Calu3 (cell line): Measurements from ENCODE around the gene AKNAD1. TPM values are rescaled to one million over a fixed set of nuclear protein-coding genes. Genes with fewer than 3 reads are reported as not detected.

Source experiments
- BruUV-seq: library from RNA; stranded (reverse); fragments of 400-500 nt; replicated peaks from 2 replicates; lab custom pipeline; 2021; lab: Mats Ljungman, UMichigan
- CTCF ChIA-PET: fragments of 300-600 bp; sonication (Branson Sonifier 250); formaldehyde crosslinking; loops from one replicate; lab custom pipeline; 2022; ENCODE audit warnings: antibody characterized with exemption; lab: Charles Lee
- DNase-seq: peaks from one replicate; pipeline ENCODE4 v3.0.0; 2022
- H3K27ac Mint-ChIP-seq: one replicate; pipeline ENCODE4 v1.8.0; 2022; ENCODE audit warnings: mixed read lengths; ENCODE audit not compliant: unreplicated experiment
- H3K27me3 Mint-ChIP-seq: one replicate; pipeline ENCODE4 v1.8.0; 2022; ENCODE audit warnings: mixed read lengths; ENCODE audit not compliant: unreplicated experiment
- H3K36me3 Mint-ChIP-seq: one replicate; pipeline ENCODE4 v1.8.0; 2022; ENCODE audit warnings: mild to moderate bottlenecking, moderate library complexity, mixed read lengths; ENCODE audit not compliant: insufficient read depth, unreplicated experiment
- H3K4me1 Mint-ChIP-seq: one replicate; pipeline ENCODE4 v1.8.0; 2022; ENCODE audit warnings: mild to moderate bottlenecking, low read depth, mixed read lengths; ENCODE audit not compliant: unreplicated experiment
- H3K4me3 Mint-ChIP-seq: one replicate; pipeline ENCODE4 v1.8.0; 2022; ENCODE audit warnings: mild to moderate bottlenecking, low read depth, moderate library complexity, mixed read lengths; ENCODE audit not compliant: unreplicated experiment
- H3K9me3 Mint-ChIP-seq: one replicate; pipeline ENCODE4 v1.8.0; 2022; ENCODE audit warnings: low read depth, mixed read lengths; ENCODE audit not compliant: unreplicated experiment
- intact Hi-C: fragments of 100-400 bp; cut with micrococcal nuclease; formaldehyde crosslinking; loops from one replicate; pipeline ENCODE4 v1.10.0; 2022; ENCODE audit not compliant: unreplicated experiment
- total RNA-seq: library from RNA; stranded (reverse); gene quantifications from 2 replicates; pipeline ENCODE4 v1.2.3, GENCODE V29; 2022
- TF ChIP-seq, protein P1 (sequence below): fragments of 200-600 bp; IDR thresholded peaks from one replicate; pipeline ENCODE4 v1.8.0; 2022; ENCODE audit warnings: antibody characterized with exemption; ENCODE audit not compliant: unreplicated experiment

The AKNAD1 gene
- total RNA-seq, 1 experiment from 2014 or later: not detected

DNA sequence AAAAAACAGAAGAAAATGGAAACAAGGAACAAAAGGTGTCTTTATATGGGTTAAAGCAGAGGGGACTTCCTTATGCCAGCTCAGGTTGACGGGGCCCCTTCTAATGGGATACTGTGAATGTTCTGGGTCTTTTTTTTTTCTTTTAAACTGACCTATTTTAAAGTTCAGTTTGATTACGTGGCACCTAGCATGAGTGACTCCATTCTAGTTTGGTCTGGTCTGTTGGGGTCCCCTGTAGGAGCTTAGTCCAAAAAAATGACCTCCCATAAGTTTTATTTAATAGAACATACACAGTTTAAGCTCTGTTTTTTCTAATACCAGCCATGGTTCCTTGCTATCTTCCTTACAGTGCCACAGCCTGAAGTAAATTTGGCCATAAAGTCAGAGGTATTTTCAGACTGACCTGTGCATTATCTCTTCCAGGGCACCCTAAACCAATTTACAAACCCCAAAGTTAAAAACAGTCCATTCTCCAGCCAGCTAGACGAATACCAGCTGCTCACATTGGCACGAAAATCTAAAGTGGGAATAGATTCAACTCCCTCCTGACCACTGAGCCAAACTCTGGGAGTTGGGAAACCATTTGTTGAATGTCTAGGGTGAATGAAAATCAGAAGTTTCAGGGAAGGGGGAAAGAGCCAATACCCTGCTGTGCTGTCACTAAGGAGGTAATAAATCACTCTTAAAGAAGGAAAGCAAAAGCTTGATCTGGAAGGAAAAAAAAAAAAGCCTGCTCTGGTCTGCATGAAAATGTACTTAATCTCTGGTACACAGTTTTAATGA lies 42.4 kb downstream of the AKNAD1 start:
- intact Hi-C loops: no loop called here
- TF ChIP-seq, protein P1, sequence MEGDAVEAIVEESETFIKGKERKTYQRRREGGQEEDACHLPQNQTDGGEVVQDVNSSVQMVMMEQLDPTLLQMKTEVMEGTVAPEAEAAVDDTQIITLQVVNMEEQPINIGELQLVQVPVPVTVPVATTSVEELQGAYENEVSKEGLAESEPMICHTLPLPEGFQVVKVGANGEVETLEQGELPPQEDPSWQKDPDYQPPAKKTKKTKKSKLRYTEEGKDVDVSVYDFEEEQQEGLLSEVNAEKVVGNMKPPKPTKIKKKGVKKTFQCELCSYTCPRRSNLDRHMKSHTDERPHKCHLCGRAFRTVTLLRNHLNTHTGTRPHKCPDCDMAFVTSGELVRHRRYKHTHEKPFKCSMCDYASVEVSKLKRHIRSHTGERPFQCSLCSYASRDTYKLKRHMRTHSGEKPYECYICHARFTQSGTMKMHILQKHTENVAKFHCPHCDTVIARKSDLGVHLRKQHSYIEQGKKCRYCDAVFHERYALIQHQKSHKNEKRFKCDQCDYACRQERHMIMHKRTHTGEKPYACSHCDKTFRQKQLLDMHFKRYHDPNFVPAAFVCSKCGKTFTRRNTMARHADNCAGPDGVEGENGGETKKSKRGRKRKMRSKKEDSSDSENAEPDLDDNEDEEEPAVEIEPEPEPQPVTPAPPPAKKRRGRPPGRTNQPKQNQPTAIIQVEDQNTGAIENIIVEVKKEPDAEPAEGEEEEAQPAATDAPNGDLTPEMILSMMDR: no peak
- no TSS peak for BruUV-seq
- H3K27ac Mint-ChIP-seq: no peak overlapping the region
- no peaks in the 10 kb centered on the region for H3K27me3 Mint-ChIP-seq
- H3K4me3 Mint-ChIP-seq: no peak overlapping the region
- H3K4me1 Mint-ChIP-seq: peaks cover 7% of the 10 kb centered on the region
- no peaks in the 10 kb centered on the region for H3K36me3 Mint-ChIP-seq
- DNase-seq: no peak
- CTCF ChIA-PET: no interaction called here
- H3K9me3 Mint-ChIP-seq: no peaks in the 10 kb centered on the region

DNA sequence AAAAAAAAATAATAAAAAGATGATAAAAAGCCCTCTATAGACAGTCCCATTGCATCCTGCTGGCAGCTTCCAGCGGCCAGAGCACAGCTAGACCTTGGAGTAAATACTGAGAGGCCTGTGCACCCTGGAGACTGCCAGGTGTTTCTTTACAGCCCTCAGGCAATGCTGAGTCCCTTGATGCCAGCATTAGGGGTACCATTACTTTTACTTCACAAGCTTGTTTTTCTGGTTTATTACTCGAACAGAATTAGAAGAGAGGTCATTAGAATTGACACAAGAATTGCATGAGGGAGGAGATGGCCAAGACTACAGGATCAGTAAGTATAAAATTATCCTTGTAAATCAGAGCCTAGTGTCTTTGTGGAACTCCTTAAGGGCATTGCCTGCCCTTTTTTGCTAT lies 43.6 kb downstream of the AKNAD1 start:
- Mint-ChIP-seq H3K27me3 (no peaks in the 10 kb centered on the region), H3K36me3 (no peaks in the 10 kb centered on the region), H3K9me3 (no peaks in the 10 kb centered on the region), H3K4me1 (peaks cover 7% of the 10 kb centered on the region), H3K4me3 (no peak overlapping the region), H3K27ac (no peak overlapping the region)
- intact Hi-C loops: no loop called here
- no TSS peak for BruUV-seq
- TF ChIP-seq, protein P1: no peak
- CTCF ChIA-PET: no interaction called here
- DNase-seq: no peak

DNA sequence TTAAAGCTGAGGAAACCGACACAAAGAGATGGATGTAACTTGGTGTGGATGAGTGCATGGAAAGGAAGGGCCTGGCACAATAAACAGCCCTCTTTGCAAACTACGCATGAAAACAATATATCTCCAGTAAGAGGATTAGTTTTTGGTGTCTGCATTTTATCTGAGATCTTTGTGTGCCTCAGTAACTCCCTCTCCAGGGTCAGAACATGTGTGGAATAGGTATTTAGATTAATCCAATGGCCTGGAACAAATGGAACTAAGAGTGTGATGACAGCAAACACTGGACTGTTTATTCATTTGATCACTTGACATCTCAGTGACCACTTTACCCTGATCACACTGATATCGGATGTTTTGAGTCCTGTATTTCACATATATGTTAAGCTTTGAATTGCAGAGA lies 45.3 kb downstream of the AKNAD1 start:
- TF ChIP-seq, protein P1: no peak
- no peaks in the 10 kb centered on the region for H3K27me3 Mint-ChIP-seq
- H3K36me3 Mint-ChIP-seq: no peaks in the 10 kb centered on the region
- peaks cover 6% of the 10 kb centered on the region for H3K4me1 Mint-ChIP-seq
- BruUV-seq: no TSS peak
- no peak overlapping the region for H3K4me3 Mint-ChIP-seq
- intact Hi-C loops: no loop called here
- no peaks in the 10 kb centered on the region for H3K9me3 Mint-ChIP-seq
- no peak overlapping the region for H3K27ac Mint-ChIP-seq
- DNase-seq: no peak
- CTCF ChIA-PET: no interaction called here

DNA sequence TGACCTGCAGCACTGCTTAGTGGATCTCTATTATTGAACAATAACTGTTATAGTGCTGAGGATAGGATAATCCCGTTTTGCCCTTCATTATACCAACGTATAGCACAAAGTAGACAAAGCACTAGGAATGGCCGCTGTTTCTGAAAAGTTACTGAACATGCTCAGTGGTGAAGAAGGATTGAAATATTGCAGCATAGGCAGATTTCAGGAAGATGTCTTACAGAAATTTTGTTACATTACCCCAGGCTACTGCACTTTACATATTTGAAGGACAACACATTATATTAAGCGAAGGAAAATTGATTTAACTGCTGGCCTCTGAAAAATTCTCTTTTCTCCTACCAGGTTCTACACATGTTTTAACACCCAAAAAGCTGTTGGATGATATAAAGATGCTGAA lies 48.5 kb downstream of the AKNAD1 start:
- Mint-ChIP-seq H3K9me3 (no peaks in the 10 kb centered on the region), H3K27ac (no peak overlapping the region), H3K36me3 (peaks cover 5% of the 10 kb centered on the region), H3K4me1 (no peaks in the 10 kb centered on the region), H3K27me3 (no peaks in the 10 kb centered on the region), H3K4me3 (no peak overlapping the region)
- no TSS peak for BruUV-seq
- DNase-seq: no peak
- CTCF ChIA-PET: no interaction called here
- TF ChIP-seq, protein P1: no peak
- intact Hi-C loops: no loop called here
